C4-2B (cell line): ENCODE measurements around the gene DNAL4.
A peak's percentile ranks its signal among the peaks of the same experiment; 100 is the strongest.

Experiments
- CTCF ChIP-seq: fragments of 450-650 bp; conservative IDR thresholded peaks from 2 replicates; pipeline ENCODE4 v1.5.1; 2017; ENCODE audit warnings: mild to moderate bottlenecking
- ZFX ChIP-seq: fragments of 450-650 bp; IDR thresholded peaks from 2 replicates; pipeline ENCODE4 v1.6.1; 2017

- no peak for TF ChIP-seq CTCF
- peak; percentile 60; the same call in 1 of the 2 replicates for TF ChIP-seq ZFX
Measured at GRCh38 chr22:38755911-38756532, 37.9 kb downstream of the DNAL4 start, which contains the start of gene SUN2.
